SK-N-SH (cell line): Measurements from ENCODE around the gene RAB11FIP5. TPM values are rescaled to one million over a fixed set of nuclear protein-coding genes. Genes with fewer than 3 reads are reported as not detected.

Experiments used
- CTCF ChIA-PET: fragments of 300-600, 350-600 bp; formaldehyde crosslinking; extraction: SDS; loops from one replicate; lab custom pipeline; 2021; lab: Yijun Ruan, JAX
- POLR2A ChIA-PET: fragments of 350-600 bp; sonication (Branson Sonifier 250); formaldehyde crosslinking; extraction: SDS; loops from one replicate; lab custom pipeline; 2020; ENCODE audit warnings: antibody characterized with exemption, inconsistent platforms; lab: Yijun Ruan, JAX
- DNase-seq: peaks from one replicate; pipeline ENCODE4 v3.0.0; 2012
- H2AFZ ChIP-seq: fragments of 200-600 bp; sonication (generic); 2 replicates; pipeline ENCODE4 v1.8.1; 2016; ENCODE audit warnings: antibody characterized with exemption, mild to moderate bottlenecking, low read depth
- H3F3A ChIP-seq: fragments of 200-600 bp; sonication (generic); replicated peaks from 2 replicates; pipeline ENCODE3; 2016; ENCODE audit warnings: antibody characterized with exemption, mild to moderate bottlenecking; ENCODE audit not compliant: insufficient read depth
- H3K27ac ChIP-seq, 2 experiments: fragments of 200-500 bp in 1 of 2; fragments of 200-600 bp in 1 of 2; sonication (Bioruptor generic) in 1 of 2; sonication (generic), shearing (Covaris generic) in 1 of 2; 2 replicates each; pipeline versions ENCODE4 v1.5.1 to v1.6.1; 2014 to 2016; ENCODE audit warnings: low read depth in 2 of 2, inconsistent platforms in 1 of 2, low read length in 1 of 2, mild to moderate bottlenecking in 1 of 2, mixed read lengths in 1 of 2
- H3K27me3 ChIP-seq: fragments of 200-600 bp; sonication (generic), shearing (Covaris generic); 2 replicates; pipeline ENCODE4 v1.6.1; 2016; ENCODE audit warnings: mixed run types; ENCODE audit not compliant: insufficient read depth
- H3K36me3 ChIP-seq, 2 experiments: fragments of 200-500 bp in 1 of 2; fragments of 200-600 bp in 1 of 2; sonication (Bioruptor generic) in 1 of 2; sonication (generic) in 1 of 2; replicated peaks in 1 of 2; 2 replicates each; pipeline versions ENCODE3 to v1.5.1; 2014 to 2016; ENCODE audit warnings: low read length in 1 of 2, mild to moderate bottlenecking in 1 of 2; ENCODE audit not compliant: insufficient read depth in 2 of 2, control insufficient read depth in 1 of 2
- H3K4me1 ChIP-seq, 2 experiments: fragments of 200-500 bp in 1 of 2; fragments of 200-600 bp in 1 of 2; sonication (Bioruptor generic) in 1 of 2; sonication (generic), shearing (Covaris generic) in 1 of 2; 2 replicates each; pipeline versions ENCODE4 v1.5.1 to v1.6.1; 2014 to 2016; ENCODE audit warnings: low read depth in 1 of 2, low read length in 1 of 2, mixed run types in 1 of 2; ENCODE audit not compliant: insufficient read depth in 2 of 2, control insufficient read depth in 1 of 2
- H3K4me2 ChIP-seq: fragments of 200-600 bp; sonication (generic), shearing (Covaris generic); 2 replicates; pipeline ENCODE4 v1.6.1; 2017; ENCODE audit warnings: mixed run types
- H3K4me3 ChIP-seq, 2 experiments: fragments of 200-500 bp in 1 of 2; fragments of 200-600 bp in 1 of 2; sonication (Bioruptor generic) in 1 of 2; sonication (generic), shearing (Covaris generic) in 1 of 2; 2 replicates each; pipeline versions ENCODE4 v1.5.1 to v1.8.1; 2014 to 2016; ENCODE audit warnings: low read depth in 2 of 2, inconsistent platforms in 1 of 2, low read length in 1 of 2, mild to moderate bottlenecking in 1 of 2, mixed read lengths in 1 of 2, moderate library complexity in 1 of 2
- H3K79me2 ChIP-seq: fragments of 200-600 bp; sonication (generic); 2 replicates; pipeline ENCODE4 v1.8.1; 2017; ENCODE audit warnings: mild to moderate bottlenecking; ENCODE audit not compliant: insufficient read depth
- H3K9ac ChIP-seq: fragments of 200-600 bp; sonication (generic); 2 replicates; pipeline ENCODE4 v1.6.1; 2017; ENCODE audit warnings: mixed run types
- H3K9me2 ChIP-seq: fragments of 200-600 bp; sonication (generic); 2 replicates; pipeline ENCODE4 v1.6.1; 2017; ENCODE audit warnings: mixed run types
- H3K9me3 ChIP-seq: fragments of 200-600 bp; sonication (generic); 2 replicates; pipeline ENCODE4 v1.6.1; 2017; ENCODE audit warnings: mixed run types, mild to moderate bottlenecking, moderate library complexity
- H4K20me1 ChIP-seq: fragments of 200-600 bp; sonication (generic); 2 replicates; pipeline ENCODE4 v1.6.1; 2017; ENCODE audit warnings: mild to moderate bottlenecking, mixed run types; ENCODE audit not compliant: insufficient read depth
- EP300 ChIP-seq, 2 experiments: IDR thresholded peaks; 2 replicates each; pipeline versions ENCODE4 v1.4.0 to v1.6.1; 2012; ENCODE audit warnings: borderline replicate concordance in 1 of 2, low read depth in 1 of 2, low read length in 1 of 2
- EZH2phosphoT487 ChIP-seq: fragments of 200-600 bp; sonication (generic); IDR thresholded peaks from 2 replicates; pipeline ENCODE4 v1.6.1; 2017; ENCODE audit warnings: low read depth, mixed run types, mild to moderate bottlenecking, antibody characterized with exemption, moderate library complexity, borderline replicate concordance
- FOSL2 ChIP-seq: IDR thresholded peaks from 2 replicates; pipeline ENCODE4 v1.4.0; 2012; ENCODE audit warnings: low read depth, mild to moderate bottlenecking, moderate library complexity, borderline replicate concordance
- FOXJ3 ChIP-seq: sonication (generic); formaldehyde crosslinking; IDR thresholded peaks from 2 replicates; pipeline ENCODE4 v1.5.1; 2020; ENCODE audit warnings: mild to moderate bottlenecking, missing genetic modification reagents
- FOXM1 ChIP-seq: IDR thresholded peaks from 2 replicates; pipeline ENCODE4 v1.4.0; 2012; ENCODE audit warnings: low read depth, mild to moderate bottlenecking
- GABPA ChIP-seq: IDR thresholded peaks from 2 replicates; pipeline ENCODE4 v1.4.0; 2012; ENCODE audit warnings: low read depth, mild to moderate bottlenecking
- JUND ChIP-seq: IDR thresholded peaks from 2 replicates; pipeline ENCODE4 v1.4.0; 2012
- NRF1 ChIP-seq: IDR thresholded peaks from 2 replicates; pipeline ENCODE4 v1.6.1; 2012; ENCODE audit warnings: low read depth, mild to moderate bottlenecking, low read length
- RFX5 ChIP-seq: IDR thresholded peaks from 2 replicates; pipeline ENCODE4 v1.6.1; 2012; ENCODE audit warnings: mild to moderate bottlenecking, improper control_type of control experiment, low read length
- SIN3A ChIP-seq: IDR thresholded peaks from 2 replicates; pipeline ENCODE4 v1.6.1; 2012; ENCODE audit warnings: low read depth, mild to moderate bottlenecking, low read length, moderate library complexity, borderline replicate concordance
- TAF1 ChIP-seq: IDR thresholded peaks from 2 replicates; pipeline ENCODE4 v1.6.1; 2012; ENCODE audit warnings: low read depth, mild to moderate bottlenecking, low read length, moderate library complexity, borderline replicate concordance
- TCF12 ChIP-seq: IDR thresholded peaks from 2 replicates; pipeline ENCODE4 v1.4.0; 2012
- TEAD4 ChIP-seq: IDR thresholded peaks from 2 replicates; pipeline ENCODE4 v1.4.0; 2012; ENCODE audit warnings: mild to moderate bottlenecking, borderline replicate concordance; ENCODE audit not compliant: insufficient read depth
- USF1 ChIP-seq: IDR thresholded peaks from 2 replicates; pipeline ENCODE4 v1.4.0; 2012; ENCODE audit warnings: low read depth, borderline replicate concordance
- WGBS: methylation state at CpG from one replicate; pipeline ENCODE4 v1.1.6; 2017; ENCODE audit warnings: low lambda C conversion rate; 5-methylcytosine and 5-hydroxymethylcytosine counted together
- polyA plus RNA-seq, 3 experiments: library from polyadenylated mRNA; depleted of rRNA; stranded (reverse); fragments of >200 nt; gene quantifications; 2 replicates each; pipeline ENCODE4 v1.2.3, GENCODE V29; 2012
- TF ChIP-seq, protein P1 (sequence below): IDR thresholded peaks from 2 replicates; pipeline ENCODE4 v1.4.0; 2012; ENCODE audit warnings: low read depth, borderline replicate concordance
- TF ChIP-seq, protein P2 (sequence below): fragments of 150-350 bp; IDR thresholded peaks from 2 replicates; pipeline ENCODE4 v1.6.1; 2017; ENCODE audit warnings: antibody characterized with exemption, low read length, low read depth, borderline replicate concordance

RAB11FIP5 gene
- polyA plus RNA-seq, 1 of the 3 experiments (the other 2 are of a cell fraction): 17.1 TPM

- no peak overlapping the region for H3K4me3 ChIP-seq
- no peaks in the 10 kb centered on the region for H3K27me3 ChIP-seq
- no peak overlapping the region for H3K9ac ChIP-seq
- H3K27ac ChIP-seq: no peak overlapping the region
- H2AFZ ChIP-seq: no peak overlapping the region
- WGBS: 88% methylated on average over 3 of the region's 6 CpGs
- H3K36me3 ChIP-seq: no peaks in the 10 kb centered on the region
- no peaks in the 10 kb centered on the region; the same call in 1 of the 2 replicates for H4K20me1 ChIP-seq
- ChIA-PET POLR2A (no interaction called here), CTCF (interaction anchor here (1.5 kb wide), 1 partner anchor 142 kb away, joined by 3 read pairs; no protein-coding TSS in a partner anchor)
- H3K79me2 ChIP-seq: no peaks in the 10 kb centered on the region
- H3K9me3 ChIP-seq: no peaks in the 10 kb centered on the region
- TF ChIP-seq JUND: no peak
- no peak for TF ChIP-seq NRF1
- no peak for TF ChIP-seq TAF1
- TF ChIP-seq FOXM1: no peak
- TF ChIP-seq, protein P1, sequence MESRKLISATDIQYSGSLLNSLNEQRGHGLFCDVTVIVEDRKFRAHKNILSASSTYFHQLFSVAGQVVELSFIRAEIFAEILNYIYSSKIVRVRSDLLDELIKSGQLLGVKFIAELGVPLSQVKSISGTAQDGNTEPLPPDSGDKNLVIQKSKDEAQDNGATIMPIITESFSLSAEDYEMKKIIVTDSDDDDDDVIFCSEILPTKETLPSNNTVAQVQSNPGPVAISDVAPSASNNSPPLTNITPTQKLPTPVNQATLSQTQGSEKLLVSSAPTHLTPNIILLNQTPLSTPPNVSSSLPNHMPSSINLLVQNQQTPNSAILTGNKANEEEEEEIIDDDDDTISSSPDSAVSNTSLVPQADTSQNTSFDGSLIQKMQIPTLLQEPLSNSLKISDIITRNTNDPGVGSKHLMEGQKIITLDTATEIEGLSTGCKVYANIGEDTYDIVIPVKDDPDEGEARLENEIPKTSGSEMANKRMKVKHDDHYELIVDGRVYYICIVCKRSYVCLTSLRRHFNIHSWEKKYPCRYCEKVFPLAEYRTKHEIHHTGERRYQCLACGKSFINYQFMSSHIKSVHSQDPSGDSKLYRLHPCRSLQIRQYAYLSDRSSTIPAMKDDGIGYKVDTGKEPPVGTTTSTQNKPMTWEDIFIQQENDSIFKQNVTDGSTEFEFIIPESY: no peak
- TF ChIP-seq SIN3A: no peak
- no peak for TF ChIP-seq FOXJ3 (CRISPR knock-in tag)
- no peak for TF ChIP-seq TEAD4
- no peak for TF ChIP-seq FOSL2
- no peak for TF ChIP-seq EP300 (IDR thresholded peaks at IDR 0.05; ENCODE audit: borderline replicate concordance in 1 of 2, low read depth in 1 of 2, low read length in 1 of 2)
- no peak for TF ChIP-seq EZH2phosphoT487
- TF ChIP-seq, protein P2, sequence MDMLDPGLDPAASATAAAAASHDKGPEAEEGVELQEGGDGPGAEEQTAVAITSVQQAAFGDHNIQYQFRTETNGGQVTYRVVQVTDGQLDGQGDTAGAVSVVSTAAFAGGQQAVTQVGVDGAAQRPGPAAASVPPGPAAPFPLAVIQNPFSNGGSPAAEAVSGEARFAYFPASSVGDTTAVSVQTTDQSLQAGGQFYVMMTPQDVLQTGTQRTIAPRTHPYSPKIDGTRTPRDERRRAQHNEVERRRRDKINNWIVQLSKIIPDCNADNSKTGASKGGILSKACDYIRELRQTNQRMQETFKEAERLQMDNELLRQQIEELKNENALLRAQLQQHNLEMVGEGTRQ: no peak
- no peak for TF ChIP-seq USF1
- no peak for TF ChIP-seq RFX5
- no peak for TF ChIP-seq TCF12
- TF ChIP-seq GABPA: no peak
- no peaks in the 10 kb centered on the region; a peak in 1 of 4 replicates for H3K4me1 ChIP-seq
- no peak overlapping the region for H3K4me2 ChIP-seq
- no peak for DNase-seq
- no peaks in the 10 kb centered on the region for H3K9me2 ChIP-seq
- H3F3A ChIP-seq: no peaks in the 10 kb centered on the region
Measured at GRCh38 chr2:73035899-73036711, 76.6 kb downstream of the RAB11FIP5 start.
